ENCODE data around the gene SPINT2.

- TF ChIP-seq CTCF (IDR thresholded peaks at IDR 0.05) = no peak
- no peak for TF ChIP-seq POLR2A (IDR thresholded peaks at IDR 0.05)
Measured at GRCh38 chr19:38317104-38317612, 52.8 kb downstream of the SPINT2 start.
